K562 (cell line): Measurements from ENCODE around the gene LRP10. TPM values are rescaled to one million over a fixed set of nuclear protein-coding genes. Genes with fewer than 3 reads are reported as not detected.

ENCODE experiments used
- HDAC1 ChIP-seq, 2 experiments: fragments of 450-650 bp; IDR thresholded peaks; 2 replicates each; pipeline ENCODE4 v1.6.1; 2016 to 2017; ENCODE audit warnings: inconsistent platforms in 1 of 2, mild to moderate bottlenecking in 1 of 2, moderate library complexity in 1 of 2
- HOMEZ ChIP-seq: fragments of 250-450 bp; sonication (Bioruptor Pico); IDR thresholded peaks from 2 replicates; pipeline ENCODE4 v1.4.0; 2020; ENCODE audit warnings: mild to moderate bottlenecking, moderate library complexity
- JUN ChIP-seq, 2 experiments: sonication (generic) in 1 of 2; formaldehyde crosslinking in 1 of 2; IDR thresholded peaks; 2 replicates each; pipeline versions ENCODE4 v1.6.1 to v1.8.0; 2012 to 2022; ENCODE audit warnings: borderline replicate concordance in 2 of 2, mild to moderate bottlenecking in 2 of 2, improper control_type of control experiment in 1 of 2, low read depth in 1 of 2, low read length in 1 of 2, missing genetic modification reagents in 1 of 2
- MLX ChIP-seq, 2 experiments: fragments of 450-650 bp in 1 of 2; sonication (generic) in 1 of 2; formaldehyde crosslinking; conservative IDR thresholded peaks; 2 replicates each; pipeline versions ENCODE4 v1.4.0 to v1.8.1; 2020 to 2022; ENCODE audit warnings: mild to moderate bottlenecking in 1 of 2, missing genetic modification reagents in 1 of 2
- NR4A1 ChIP-seq, 2 experiments: fragments of 250-450 bp in 1 of 2; fragments of 450-650 bp in 1 of 2; sonication (Bioruptor Pico) in 1 of 2; IDR thresholded peaks; 2 replicates each; pipeline versions ENCODE4 v1.4.0 to v1.6.1; 2016 to 2020; ENCODE audit warnings: mild to moderate bottlenecking in 2 of 2, missing compliant biosample characterization in 1 of 2, missing genetic modification characterization in 1 of 2, moderate library complexity in 1 of 2
- polyA plus RNA-seq, 8 experiments: library from polyadenylated mRNA; depleted of rRNA in 4 of 8; stranded (reverse) in 5 of 8; unstranded in 3 of 8; fragments of >200 nt; fragmentation: Nextera tagmentation in 2 of 8; fragmentation: Illumina TruSeq in 1 of 8; extraction: Ambion mirVana in 2 of 8; extraction: Trizol in 1 of 8; gene quantifications; 2 replicates each; pipeline versions ENCODE4 v1.2.1 to v1.2.3, GENCODE V29; 2011 to 2014; ENCODE audit warnings: inconsistent platforms in 1 of 8, missing spikeins in 1 of 8
- total RNA-seq, 7 experiments: library from RNA; depleted of rRNA in 6 of 7; stranded (reverse); fragments of >200 nt in 6 of 7; fragmentation: Illumina TruSeq in 2 of 7; extraction: Trizol in 2 of 7; gene quantifications; 2 replicates each; pipeline versions ENCODE4 v1.2.1 to v1.2.3, GENCODE V29; 2011 to 2021; ENCODE audit warnings: low replicate concordance in 1 of 7

The LRP10 gene
- total and polyA plus RNA-seq, 9 of the 15 experiments (the other 6 are each of a cell fraction or from before 2014, with no cell fraction given) = 1.3 to 45.5 (median 10.9) TPM

GRCh38 chr14:22843123-22843925 is 28.2 kb upstream of the LRP10 start (continued):
- TF ChIP-seq MLX (CRISPR knock-in tag; conservative IDR thresholded peaks at IDR 0.05) (no peak), JUN (IDR thresholded peaks at IDR 0.05; ENCODE audit: borderline replicate concordance, low read depth, low read length) (no peak), JUN (CRISPR knock-in tag; IDR thresholded peaks at IDR 0.05; ENCODE audit: borderline replicate concordance) (no peak), HOMEZ (CRISPR knock-in tag) (no peak), HDAC1 (IDR thresholded peaks at IDR 0.05) (no peak), NR4A1 (CRISPR knock-in tag; IDR thresholded peaks at IDR 0.05) (no peak), NR4A1 (tag; IDR thresholded peaks at IDR 0.05) (no peak)
